Memory B cell (primary cell): ENCODE results near the gene NBEA.
A peak's percentile ranks its signal among the peaks of the same experiment; 100 is the strongest.

Experiments
- ATAC-seq: fragments of 150-1000 bp; cut with Tn5 transposase; 2 replicates; pipeline ENCODE4 v1.10.0; 2021; ENCODE audit warnings: low read depth, mild to moderate bottlenecking, moderate library complexity
- DNase-seq, 2 donors: peaks; one replicate each; pipeline ENCODE4 v3.0.0; 2022; ENCODE audit warnings: low spot score in 2 of 2
- H3K27ac Mint-ChIP-seq: one replicate; pipeline ENCODE4 v1.8.0; 2022; ENCODE audit warnings: mild to moderate bottlenecking, moderate library complexity, mixed read lengths
- H3K27me3 Mint-ChIP-seq: one replicate; pipeline ENCODE4 v1.8.0; 2022; ENCODE audit warnings: mixed read lengths
- H3K36me3 Mint-ChIP-seq: one replicate; pipeline ENCODE4 v1.8.0; 2022; ENCODE audit warnings: mild to moderate bottlenecking, mixed read lengths
- H3K4me1 Mint-ChIP-seq: one replicate; pipeline ENCODE4 v1.8.0; 2022; ENCODE audit warnings: mixed read lengths
- H3K4me3 Mint-ChIP-seq: one replicate; pipeline ENCODE4 v1.8.0; 2022; ENCODE audit warnings: mild to moderate bottlenecking, moderate library complexity, mixed read lengths
- H3K9me3 Mint-ChIP-seq: one replicate; pipeline ENCODE4 v1.8.0; 2022; ENCODE audit warnings: mixed read lengths

The NBEA gene

GRCh38 chr13:35349052-35349451 lies 407.0 kb downstream of the NBEA start:
- DNase-seq (no peak), ATAC-seq (no peak)
- Mint-ChIP-seq H3K27ac (no peak overlapping the region), H3K4me1 (no peaks in the 10 kb centered on the region), H3K36me3 (peaks cover 2% of the 10 kb centered on the region), H3K4me3 (no peak overlapping the region), H3K9me3 (no peaks in the 10 kb centered on the region), H3K27me3 (no peaks in the 10 kb centered on the region)

- Mint-ChIP-seq H3K27me3 (no peaks in the 10 kb centered on the region), H3K36me3 (peaks cover 2% of the 10 kb centered on the region), H3K9me3 (no peaks in the 10 kb centered on the region), H3K4me1 (no peaks in the 10 kb centered on the region), H3K27ac (no peak overlapping the region), H3K4me3 (no peak overlapping the region)
- DNase-seq (no peak), ATAC-seq (no peak)
Measured at GRCh38 chr13:35349673-35350278, 407.7 kb downstream of the NBEA start.

GRCh38 chr13:35354285-35354684 lies 412.2 kb downstream of the NBEA start:
- peaks cover 4% of the 10 kb centered on the region for H3K4me1 Mint-ChIP-seq
- DNase-seq (no peak), ATAC-seq (no peak)
- H3K27ac Mint-ChIP-seq: no peak overlapping the region
- H3K4me3 Mint-ChIP-seq: no peak overlapping the region
- no peaks in the 10 kb centered on the region for H3K27me3 Mint-ChIP-seq
- peaks cover 2% of the 10 kb centered on the region for H3K9me3 Mint-ChIP-seq
- peaks cover 11% of the 10 kb centered on the region for H3K36me3 Mint-ChIP-seq

- Mint-ChIP-seq H3K4me3 (no peak overlapping the region), H3K27me3 (no peaks in the 10 kb centered on the region), H3K9me3 (peaks cover 2% of the 10 kb centered on the region), H3K4me1 (peaks cover 4% of the 10 kb centered on the region), H3K27ac (no peak overlapping the region), H3K36me3 (peaks cover 11% of the 10 kb centered on the region)
- DNase-seq: no peak
- no peak for ATAC-seq
Measured at GRCh38 chr13:35354882-35355281, 412.8 kb downstream of the NBEA start.

GRCh38 chr13:35356572-35356971 lies 414.5 kb downstream of the NBEA start:
- Mint-ChIP-seq H3K9me3 (peaks cover 3% of the 10 kb centered on the region), H3K4me1 (peaks cover 4% of the 10 kb centered on the region), H3K27ac (no peak overlapping the region), H3K4me3 (no peak overlapping the region), H3K27me3 (no peaks in the 10 kb centered on the region), H3K36me3 (peaks cover 11% of the 10 kb centered on the region)
- ATAC-seq: peak; percentile 63
- DNase-seq: no peak

- H3K27ac Mint-ChIP-seq: no peak overlapping the region
- peaks cover 6% of the 10 kb centered on the region for H3K9me3 Mint-ChIP-seq
- H3K4me3 Mint-ChIP-seq: no peak overlapping the region
- H3K4me1 Mint-ChIP-seq: no peaks in the 10 kb centered on the region
- no peaks in the 10 kb centered on the region for H3K27me3 Mint-ChIP-seq
- peaks cover 3% of the 10 kb centered on the region for H3K36me3 Mint-ChIP-seq
- DNase-seq (no peak), ATAC-seq (no peak)
Measured at GRCh38 chr13:35365883-35366282, 423.8 kb downstream of the NBEA start.

- Mint-ChIP-seq H3K9me3 (peaks cover 13% of the 10 kb centered on the region), H3K4me1 (no peaks in the 10 kb centered on the region), H3K27ac (no peak overlapping the region), H3K4me3 (no peak overlapping the region), H3K36me3 (peaks cover 3% of the 10 kb centered on the region), H3K27me3 (no peaks in the 10 kb centered on the region)
- DNase-seq (no peak), ATAC-seq (no peak)
Measured at GRCh38 chr13:35367586-35367985, 425.5 kb downstream of the NBEA start.

GRCh38 chr13:35378939-35379338 lies 436.9 kb downstream of the NBEA start:
- Mint-ChIP-seq H3K36me3 (peaks cover 4% of the 10 kb centered on the region), H3K9me3 (no peaks in the 10 kb centered on the region), H3K4me3 (no peak overlapping the region), H3K27me3 (no peaks in the 10 kb centered on the region), H3K27ac (no peak overlapping the region), H3K4me1 (no peaks in the 10 kb centered on the region)
- ATAC-seq (no peak), DNase-seq (no peak)

GRCh38 chr13:35379663-35380062 lies 437.6 kb downstream of the NBEA start:
- DNase-seq (no peak), ATAC-seq (no peak)
- Mint-ChIP-seq H3K36me3 (peaks cover 2% of the 10 kb centered on the region), H3K9me3 (no peaks in the 10 kb centered on the region), H3K27me3 (no peaks in the 10 kb centered on the region), H3K4me3 (no peak overlapping the region), H3K4me1 (no peaks in the 10 kb centered on the region), H3K27ac (no peak overlapping the region)

GRCh38 chr13:35387682-35388250 lies 445.7 kb downstream of the NBEA start:
- Mint-ChIP-seq H3K27ac (no peak overlapping the region), H3K9me3 (no peaks in the 10 kb centered on the region), H3K36me3 (peaks cover 2% of the 10 kb centered on the region), H3K4me1 (no peaks in the 10 kb centered on the region), H3K27me3 (no peaks in the 10 kb centered on the region), H3K4me3 (no peak overlapping the region)
- DNase-seq: no peak
- no peak for ATAC-seq

- Mint-ChIP-seq H3K27me3 (no peaks in the 10 kb centered on the region), H3K9me3 (no peaks in the 10 kb centered on the region), H3K4me3 (no peak overlapping the region), H3K27ac (no peak overlapping the region), H3K36me3 (peaks cover 2% of the 10 kb centered on the region), H3K4me1 (no peaks in the 10 kb centered on the region)
- ATAC-seq: no peak
- DNase-seq: no peak
Measured at GRCh38 chr13:35388441-35389355, 446.6 kb downstream of the NBEA start.

- H3K27ac Mint-ChIP-seq: no peak overlapping the region
Measured at GRCh38 chr13:35389535-35389934, 447.5 kb downstream of the NBEA start.

GRCh38 chr13:35392768-35393167 lies 450.7 kb downstream of the NBEA start:
- peaks cover 4% of the 10 kb centered on the region for H3K36me3 Mint-ChIP-seq
- ATAC-seq (no peak), DNase-seq (no peak)
- H3K27ac Mint-ChIP-seq: no peak overlapping the region
- H3K27me3 Mint-ChIP-seq: no peaks in the 10 kb centered on the region
- H3K4me1 Mint-ChIP-seq: no peaks in the 10 kb centered on the region
- H3K4me3 Mint-ChIP-seq: no peak overlapping the region
- peaks cover 2% of the 10 kb centered on the region for H3K9me3 Mint-ChIP-seq

More at GRCh38 chr13:35389535-35389934, 447.5 kb downstream of the NBEA start:
- peaks cover 2% of the 10 kb centered on the region for H3K36me3 Mint-ChIP-seq
- no peaks in the 10 kb centered on the region for H3K27me3 Mint-ChIP-seq
- no peaks in the 10 kb centered on the region for H3K4me1 Mint-ChIP-seq
- H3K9me3 Mint-ChIP-seq: no peaks in the 10 kb centered on the region
- DNase-seq: no peak
- no peak for ATAC-seq
- no peak overlapping the region for H3K4me3 Mint-ChIP-seq

GRCh38 chr13:35393886-35394285 lies 451.8 kb downstream of the NBEA start:
- DNase-seq: no peak
- no peak overlapping the region for H3K27ac Mint-ChIP-seq
- H3K4me1 Mint-ChIP-seq: no peaks in the 10 kb centered on the region
- H3K27me3 Mint-ChIP-seq: no peaks in the 10 kb centered on the region
- ATAC-seq: no peak
- H3K4me3 Mint-ChIP-seq: no peak overlapping the region
- peaks cover 7% of the 10 kb centered on the region for H3K36me3 Mint-ChIP-seq
- H3K9me3 Mint-ChIP-seq: peaks cover 2% of the 10 kb centered on the region
